ENCODE data around the gene OTOS.

OTOS gene

GRCh38 chr2:240114233-240114632 is 26.2 kb downstream of the OTOS start:
- DNase-seq (ENCODE audit: low read depth): no peak

DNA sequence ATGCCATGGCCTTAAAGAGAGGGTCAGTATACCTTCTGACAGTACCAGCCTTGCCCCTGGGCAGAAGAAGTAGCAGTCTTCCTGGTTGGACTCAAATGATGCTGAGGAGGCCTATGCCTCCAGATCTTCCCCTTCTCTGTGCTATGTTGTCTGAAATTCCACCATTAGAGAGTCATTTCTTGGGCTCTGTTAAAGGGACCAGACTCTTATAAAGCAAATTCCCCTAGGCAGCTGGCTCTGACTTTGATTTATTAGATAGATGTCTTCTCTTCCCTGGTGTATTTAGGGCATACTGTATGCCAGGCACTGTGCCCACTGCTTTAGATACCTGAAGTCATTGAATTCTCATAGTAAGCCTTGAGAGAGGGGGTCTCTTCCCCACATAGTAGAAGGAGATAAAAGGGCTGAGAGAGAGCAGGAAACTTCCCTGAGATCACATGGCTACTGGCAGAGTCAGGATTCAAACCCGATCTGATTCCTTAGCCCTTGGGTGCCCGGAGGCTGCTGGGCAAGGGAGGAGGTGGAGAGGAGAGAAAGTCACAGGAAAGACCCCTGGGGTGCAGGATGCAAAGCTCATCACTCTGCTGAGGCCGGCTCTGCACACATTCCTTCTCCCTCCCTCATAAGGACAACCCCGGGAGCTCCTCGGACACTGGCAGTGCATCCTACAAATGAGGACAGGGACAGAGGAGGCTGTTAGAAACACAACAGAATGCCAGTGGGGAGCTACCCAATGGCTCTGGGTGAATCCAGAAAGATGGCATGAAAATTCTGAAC is 27.4 kb downstream of the OTOS start:
- no peak for DNase-seq (ENCODE audit: low read depth)

DNA sequence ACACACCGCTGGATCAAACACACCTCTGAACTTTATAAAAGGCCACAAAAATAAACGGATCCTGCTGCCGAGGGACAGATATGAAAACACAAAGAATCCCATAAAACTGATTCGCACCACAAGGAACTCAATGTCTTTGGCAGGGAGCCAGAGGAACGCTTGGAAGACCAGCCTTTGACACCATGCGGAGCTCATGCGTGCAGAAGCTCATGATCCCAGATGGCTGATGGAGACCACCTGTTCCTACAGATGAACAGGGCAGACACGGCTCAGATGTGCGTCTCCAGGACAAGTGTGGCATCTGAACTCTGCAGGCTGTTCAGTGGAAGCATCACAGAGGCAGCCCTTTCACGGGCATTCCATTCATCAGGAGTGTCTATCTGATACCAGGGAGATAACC is 29.2 kb downstream of the OTOS start:
- no peak for DNase-seq (ENCODE audit: low read depth)

- no peak for DNase-seq (ENCODE audit: low read depth)
Measured at GRCh38 chr2:240109386-240109785, 31.1 kb downstream of the OTOS start.

DNA sequence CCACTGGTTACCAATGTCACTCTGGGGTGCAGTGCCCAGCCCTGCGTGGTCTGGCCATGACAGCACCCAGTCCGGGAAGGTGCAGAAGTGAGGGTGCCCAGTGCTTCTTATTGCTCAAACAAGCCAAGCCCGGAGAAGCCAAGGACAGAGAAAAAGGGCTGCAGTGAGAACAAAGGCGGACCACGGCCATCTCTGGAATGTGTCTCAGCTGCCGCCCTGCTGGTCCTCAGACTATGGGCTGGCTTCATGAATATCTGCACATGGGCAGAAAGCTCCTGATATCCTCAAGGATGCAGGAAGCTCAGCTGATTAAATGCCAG is 33.0 kb downstream of the OTOS start:
- DNase-seq (ENCODE audit: low read depth): no peak

DNA sequence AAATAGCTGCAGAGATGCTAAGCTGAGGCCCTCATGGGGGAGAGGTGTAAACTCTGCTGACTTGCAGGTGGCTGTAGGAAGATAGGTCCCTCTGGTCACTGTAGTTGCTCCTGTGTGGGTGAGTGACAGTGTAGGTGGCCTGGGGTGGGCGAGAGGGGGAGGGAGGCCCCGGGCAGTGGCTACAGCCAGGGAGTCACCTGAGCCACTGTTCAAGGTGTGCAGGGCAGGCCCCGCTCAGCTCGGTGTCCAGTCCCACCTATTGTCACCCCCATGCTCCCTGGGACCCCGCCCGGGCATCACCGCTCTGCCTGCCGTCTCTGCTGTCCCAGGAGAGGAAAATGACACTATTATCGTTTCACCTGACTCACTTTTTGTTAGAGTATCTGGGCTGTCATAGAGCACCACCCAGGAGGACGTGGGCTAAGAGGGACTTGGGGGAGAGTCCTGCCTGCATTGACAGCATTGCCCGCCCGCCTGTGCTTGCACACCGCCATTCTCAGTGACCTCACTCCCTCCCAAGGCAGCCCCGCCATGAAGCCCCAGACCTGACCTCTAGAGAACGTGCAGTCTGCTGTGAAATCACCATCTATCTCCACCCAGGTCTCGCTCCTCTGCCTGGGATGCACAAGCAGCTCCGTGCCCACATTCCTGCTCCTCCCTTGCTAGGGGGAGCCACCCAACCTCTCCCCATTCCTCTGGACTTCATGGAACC is 33.5 kb downstream of the OTOS start:
- no peak for DNase-seq (ENCODE audit: low read depth)

DNA sequence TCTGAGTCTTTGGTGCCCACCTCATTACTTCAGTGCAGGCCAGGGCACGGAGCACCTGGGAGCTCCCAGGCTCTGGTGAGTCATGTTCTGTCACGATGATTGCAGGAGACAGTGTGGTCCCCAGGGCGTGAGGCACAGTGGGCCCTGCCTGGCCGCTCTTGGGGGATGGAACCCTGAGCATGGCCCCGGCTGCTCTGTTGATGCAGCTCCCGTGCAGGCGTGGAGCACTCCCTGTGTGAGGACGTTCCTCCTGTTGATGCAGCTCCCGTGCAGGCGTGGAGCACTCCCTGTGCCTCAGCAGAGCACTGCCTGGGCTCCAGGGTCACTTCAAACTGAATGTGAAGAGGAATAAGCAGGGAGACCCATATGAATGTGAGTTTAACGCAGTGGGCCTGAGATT is 34.5 kb downstream of the OTOS start:
- no peak for DNase-seq (ENCODE audit: low read depth)

DNA sequence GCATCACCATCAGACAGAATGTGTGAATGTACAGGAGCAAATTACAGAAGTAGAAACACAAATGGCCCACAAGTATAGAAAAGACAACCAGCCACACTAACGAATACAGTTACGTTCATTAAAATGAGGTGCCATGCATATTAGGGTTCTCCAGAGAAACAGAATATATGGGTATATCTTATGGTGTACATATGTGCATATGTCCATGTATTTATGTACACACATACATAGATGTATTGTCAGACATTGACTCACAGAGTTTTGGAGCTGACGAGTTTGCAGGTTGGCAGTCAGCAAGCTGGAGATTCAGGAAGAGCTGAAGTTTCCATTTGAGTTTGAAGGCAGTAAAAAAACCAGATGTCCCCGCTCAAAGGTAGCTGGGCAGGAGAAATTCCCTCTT is 37.3 kb downstream of the OTOS start:
- no peak for DNase-seq (ENCODE audit: low read depth)

DNA sequence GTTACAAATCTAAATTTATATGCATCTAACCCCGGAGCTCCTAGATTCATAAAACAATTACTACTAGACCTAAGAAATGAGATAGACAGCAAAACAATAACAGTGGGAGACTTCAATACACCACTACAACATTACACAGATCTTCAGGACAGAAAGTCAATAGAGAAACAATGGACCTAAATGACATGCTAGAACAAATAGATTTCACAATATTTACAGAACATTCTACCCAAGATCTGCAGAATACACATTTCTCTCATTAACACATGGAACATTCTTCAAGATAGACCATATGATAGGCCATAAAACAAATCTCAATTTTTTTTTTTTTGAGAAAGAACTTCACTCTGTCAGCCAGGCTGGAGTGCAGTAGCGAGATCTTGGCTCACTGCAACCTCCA is 42.1 kb downstream of the OTOS start:
- DNase-seq (ENCODE audit: low read depth): no peak

DNA sequence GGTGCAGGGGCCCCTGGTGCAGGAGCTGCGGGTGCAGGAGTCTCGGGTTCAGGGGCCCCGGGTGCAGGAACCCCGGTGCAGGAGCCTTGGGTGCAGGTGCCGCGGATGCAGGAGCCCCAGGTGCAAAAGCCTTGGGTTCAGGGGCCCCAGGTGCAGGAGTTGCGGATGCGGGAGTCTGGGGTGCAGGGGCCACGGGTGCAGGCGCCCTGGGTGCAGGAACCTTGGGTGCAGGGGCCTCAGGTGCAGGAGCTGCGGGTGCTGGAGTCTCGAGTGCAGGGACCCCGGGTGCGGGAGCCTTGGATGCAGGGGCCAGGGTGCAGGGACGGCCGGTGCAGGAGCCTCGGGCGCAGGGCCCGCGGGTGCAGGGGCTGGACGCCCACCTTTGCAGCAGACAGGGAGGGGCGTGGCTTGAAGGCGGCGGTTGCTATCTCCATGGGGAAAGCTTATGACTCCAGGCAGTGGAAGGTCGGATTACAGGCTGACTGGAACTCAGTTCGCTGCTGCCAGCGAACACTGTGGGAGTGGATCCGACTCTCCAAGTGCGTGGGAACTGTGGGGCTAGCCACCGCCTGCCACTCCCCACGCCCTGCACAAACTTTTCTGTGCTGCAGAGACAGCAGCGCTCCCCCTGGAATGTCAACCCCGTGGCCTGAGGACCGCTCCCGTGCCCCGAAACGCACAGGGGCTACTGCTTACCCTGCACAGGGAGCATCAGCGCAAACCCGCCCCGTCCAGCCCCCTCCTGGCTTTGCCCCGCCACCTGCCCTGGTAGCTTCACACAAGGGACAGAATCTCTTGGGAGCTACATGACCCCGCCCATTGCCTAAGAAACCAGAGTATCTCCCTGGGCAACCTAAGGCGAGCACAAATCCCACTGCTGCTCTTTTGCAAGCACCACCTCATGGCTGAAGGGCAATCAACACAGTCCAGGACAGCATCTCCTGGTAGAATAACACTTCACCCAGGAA is 44.6 kb downstream of the OTOS start:
- no peak for DNase-seq (ENCODE audit: low read depth)

- no peak for DNase-seq (ENCODE audit: low read depth)
Measured at GRCh38 chr2:240089306-240089705, 51.2 kb downstream of the OTOS start.

Measured in non-pigmented ciliary epithelial cell (primary cell).